Measurements from ENCODE around the gene BAZ1B.

DNA sequence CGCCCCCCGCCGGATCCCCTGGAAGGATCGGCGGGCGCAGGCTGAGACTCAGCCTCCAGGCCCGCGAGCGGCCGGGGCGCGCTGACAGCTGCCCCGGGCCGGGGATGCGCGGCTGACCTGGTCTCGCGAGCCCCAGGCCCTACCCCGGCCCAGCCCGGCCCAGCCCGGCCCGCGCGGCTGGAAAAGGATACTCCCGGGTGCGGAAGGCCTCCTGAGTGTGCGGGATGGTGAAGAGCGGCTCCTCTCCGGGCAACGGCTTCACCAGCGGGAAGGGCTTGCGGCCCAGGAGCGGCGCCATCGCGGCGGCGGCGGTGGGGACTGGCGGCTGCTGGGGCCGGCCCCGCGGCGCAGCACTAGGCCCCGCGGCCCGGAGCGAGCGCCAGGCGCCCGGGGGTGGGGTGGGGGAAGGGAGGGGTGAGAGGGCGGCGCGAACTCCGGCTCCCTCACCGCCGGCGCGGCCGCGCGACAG is 423 bp downstream of the BAZ1B start:
- TF ChIP-seq, protein P1, sequence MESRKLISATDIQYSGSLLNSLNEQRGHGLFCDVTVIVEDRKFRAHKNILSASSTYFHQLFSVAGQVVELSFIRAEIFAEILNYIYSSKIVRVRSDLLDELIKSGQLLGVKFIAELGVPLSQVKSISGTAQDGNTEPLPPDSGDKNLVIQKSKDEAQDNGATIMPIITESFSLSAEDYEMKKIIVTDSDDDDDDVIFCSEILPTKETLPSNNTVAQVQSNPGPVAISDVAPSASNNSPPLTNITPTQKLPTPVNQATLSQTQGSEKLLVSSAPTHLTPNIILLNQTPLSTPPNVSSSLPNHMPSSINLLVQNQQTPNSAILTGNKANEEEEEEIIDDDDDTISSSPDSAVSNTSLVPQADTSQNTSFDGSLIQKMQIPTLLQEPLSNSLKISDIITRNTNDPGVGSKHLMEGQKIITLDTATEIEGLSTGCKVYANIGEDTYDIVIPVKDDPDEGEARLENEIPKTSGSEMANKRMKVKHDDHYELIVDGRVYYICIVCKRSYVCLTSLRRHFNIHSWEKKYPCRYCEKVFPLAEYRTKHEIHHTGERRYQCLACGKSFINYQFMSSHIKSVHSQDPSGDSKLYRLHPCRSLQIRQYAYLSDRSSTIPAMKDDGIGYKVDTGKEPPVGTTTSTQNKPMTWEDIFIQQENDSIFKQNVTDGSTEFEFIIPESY (IDR thresholded peaks at IDR 0.05), result no peak
- TF ChIP-seq, protein P2, sequence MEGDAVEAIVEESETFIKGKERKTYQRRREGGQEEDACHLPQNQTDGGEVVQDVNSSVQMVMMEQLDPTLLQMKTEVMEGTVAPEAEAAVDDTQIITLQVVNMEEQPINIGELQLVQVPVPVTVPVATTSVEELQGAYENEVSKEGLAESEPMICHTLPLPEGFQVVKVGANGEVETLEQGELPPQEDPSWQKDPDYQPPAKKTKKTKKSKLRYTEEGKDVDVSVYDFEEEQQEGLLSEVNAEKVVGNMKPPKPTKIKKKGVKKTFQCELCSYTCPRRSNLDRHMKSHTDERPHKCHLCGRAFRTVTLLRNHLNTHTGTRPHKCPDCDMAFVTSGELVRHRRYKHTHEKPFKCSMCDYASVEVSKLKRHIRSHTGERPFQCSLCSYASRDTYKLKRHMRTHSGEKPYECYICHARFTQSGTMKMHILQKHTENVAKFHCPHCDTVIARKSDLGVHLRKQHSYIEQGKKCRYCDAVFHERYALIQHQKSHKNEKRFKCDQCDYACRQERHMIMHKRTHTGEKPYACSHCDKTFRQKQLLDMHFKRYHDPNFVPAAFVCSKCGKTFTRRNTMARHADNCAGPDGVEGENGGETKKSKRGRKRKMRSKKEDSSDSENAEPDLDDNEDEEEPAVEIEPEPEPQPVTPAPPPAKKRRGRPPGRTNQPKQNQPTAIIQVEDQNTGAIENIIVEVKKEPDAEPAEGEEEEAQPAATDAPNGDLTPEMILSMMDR (IDR thresholded peaks at IDR 0.05; ENCODE audit: low read depth, low read length, missing input control), result no peak
- TF ChIP-seq YY1 (IDR thresholded peaks at IDR 0.05), result no peak
- no peak for TF ChIP-seq TAF1 (conservative IDR thresholded peaks at IDR 0.05)

Data from liver (tissue), 3 donors.